IPS-18a (cell line): ENCODE measurements around the gene MEIS2.

Experiments used
- H3K27ac ChIP-seq: one replicate; pipeline ENCODE4 v1.5.1; 2013; ENCODE audit warnings: low read length
- H3K27me3 ChIP-seq: one replicate; pipeline ENCODE4 v1.6.1; 2013; ENCODE audit warnings: mild to moderate bottlenecking, low read length; ENCODE audit not compliant: control insufficient read depth, insufficient read depth
- H3K36me3 ChIP-seq: one replicate; pipeline ENCODE4 v1.6.1; 2013; ENCODE audit warnings: low read depth, low read length; ENCODE audit not compliant: control insufficient read depth
- H3K4me1 ChIP-seq: one replicate; pipeline ENCODE4 v1.6.1; 2013; ENCODE audit warnings: low read depth, low read length; ENCODE audit not compliant: control insufficient read depth
- H3K4me3 ChIP-seq: one replicate; pipeline ENCODE4 v1.5.1; 2013; ENCODE audit warnings: low read length
- H3K9ac ChIP-seq: one replicate; pipeline ENCODE4 v1.6.1; 2013; ENCODE audit warnings: mild to moderate bottlenecking, low read length, moderate library complexity
- H3K9me3 ChIP-seq: one replicate; pipeline ENCODE4 v1.6.1; 2013; ENCODE audit warnings: low read depth, low read length; ENCODE audit not compliant: control insufficient read depth

Gene MEIS2

DNA sequence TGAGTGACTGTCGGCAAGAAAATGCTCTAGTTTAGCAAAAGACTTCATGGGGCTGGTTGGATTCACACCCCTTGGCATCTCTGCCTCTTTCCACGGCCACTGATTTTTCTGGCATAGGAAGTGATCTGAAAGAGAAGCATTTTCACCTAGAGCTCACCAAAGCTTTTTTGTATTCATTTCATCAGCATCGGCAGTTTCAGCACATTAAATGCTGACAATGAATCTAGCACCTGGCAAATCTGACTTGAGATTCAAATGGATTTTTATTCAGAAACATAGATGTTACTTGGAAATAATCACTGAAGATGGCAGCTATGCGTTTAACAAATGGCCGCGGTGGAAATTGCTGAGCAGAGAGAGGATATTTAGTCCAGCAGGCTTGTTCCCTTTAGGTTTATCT lies 155.9 kb downstream of the MEIS2 start:
- Histone ChIP-seq H3K4me3 (no peak overlapping the region), H3K36me3 (no peaks in the 10 kb centered on the region), H3K27me3 (no peaks in the 10 kb centered on the region), H3K27ac (no peak overlapping the region), H3K4me1 (peaks cover 31% of the 10 kb centered on the region), H3K9me3 (no peaks in the 10 kb centered on the region), H3K9ac (no peak overlapping the region)

GRCh38 chr15:36943508-36944361 lies 156.6 kb downstream of the MEIS2 start:
- Histone ChIP-seq H3K27ac (no peak overlapping the region), H3K4me1 (peaks cover 26% of the 10 kb centered on the region), H3K36me3 (no peaks in the 10 kb centered on the region), H3K4me3 (no peak overlapping the region), H3K27me3 (no peaks in the 10 kb centered on the region), H3K9ac (no peak overlapping the region), H3K9me3 (no peaks in the 10 kb centered on the region)

DNA sequence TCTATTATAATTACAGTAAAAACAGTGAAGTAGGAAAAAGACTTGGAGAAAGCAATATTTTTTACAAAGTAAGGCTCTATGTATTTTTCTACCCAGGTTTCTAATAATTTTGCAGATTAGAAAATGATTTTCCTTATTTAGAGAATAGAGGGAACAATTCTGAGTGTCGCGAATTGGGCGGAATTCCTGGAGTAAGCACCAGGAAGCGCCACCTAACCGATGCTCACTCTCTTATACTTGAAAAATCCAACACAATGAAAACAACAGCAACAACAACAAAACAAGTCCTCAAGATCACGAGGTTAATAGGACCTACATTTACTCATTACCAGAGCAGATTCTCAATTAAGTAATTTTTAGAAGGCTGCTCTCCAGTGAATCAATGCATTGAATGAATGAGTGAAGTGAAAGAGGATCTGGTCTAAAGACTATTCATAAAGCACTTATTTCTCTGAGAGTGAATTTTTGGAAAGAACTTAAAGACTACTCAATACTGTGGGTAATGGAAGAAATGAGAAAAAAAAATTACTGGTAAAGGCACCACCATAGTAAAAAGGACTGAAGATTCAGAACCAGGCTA lies 158.0 kb downstream of the MEIS2 start:
- no peaks in the 10 kb centered on the region for H3K27me3 ChIP-seq
- H3K4me1 ChIP-seq = peaks cover 26% of the 10 kb centered on the region
- no peaks in the 10 kb centered on the region for H3K9me3 ChIP-seq
- no peak overlapping the region for H3K27ac ChIP-seq
- H3K9ac ChIP-seq = no peak overlapping the region
- no peak overlapping the region for H3K4me3 ChIP-seq
- no peaks in the 10 kb centered on the region for H3K36me3 ChIP-seq

GRCh38 chr15:36941798-36942197 lies 158.6 kb downstream of the MEIS2 start:
- no peaks in the 10 kb centered on the region for H3K36me3 ChIP-seq
- no peak overlapping the region for H3K9ac ChIP-seq
- no peaks in the 10 kb centered on the region for H3K9me3 ChIP-seq
- H3K27me3 ChIP-seq = no peaks in the 10 kb centered on the region
- H3K4me1 ChIP-seq = peaks cover 26% of the 10 kb centered on the region
- no peak overlapping the region for H3K4me3 ChIP-seq
- no peak overlapping the region for H3K27ac ChIP-seq

DNA sequence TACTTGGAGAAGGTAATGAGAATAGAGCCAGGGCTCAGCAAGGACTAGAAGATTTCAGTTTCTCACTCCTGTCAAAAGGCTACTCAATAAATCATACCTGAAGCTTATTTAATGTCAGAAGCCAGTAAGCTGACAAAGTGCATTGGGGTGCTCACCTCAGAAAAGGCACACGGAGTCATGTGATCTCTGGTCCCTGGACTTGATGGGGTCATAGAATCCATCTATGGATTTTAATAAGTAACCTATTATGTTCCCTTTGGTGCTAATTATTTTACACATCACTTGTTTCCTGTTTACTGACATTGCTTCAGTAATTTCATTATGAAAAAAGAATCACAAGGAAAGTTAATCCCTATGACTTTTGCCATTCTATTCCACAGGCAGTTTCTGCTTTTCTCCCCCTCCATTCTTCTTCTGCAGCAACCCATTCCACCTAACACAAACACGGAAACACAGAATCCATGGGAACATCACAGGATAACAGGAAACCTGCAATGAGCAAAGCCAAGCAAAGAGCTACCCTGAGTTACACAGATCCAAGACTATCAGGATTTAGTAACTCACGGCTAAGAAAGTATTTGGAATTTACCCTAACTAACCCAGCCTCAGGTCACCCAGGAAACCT lies 159.6 kb downstream of the MEIS2 start:
- Histone ChIP-seq H3K9me3 (no peaks in the 10 kb centered on the region), H3K27me3 (no peaks in the 10 kb centered on the region), H3K4me1 (peaks cover 26% of the 10 kb centered on the region), H3K4me3 (no peak overlapping the region), H3K9ac (no peak overlapping the region), H3K27ac (no peak overlapping the region), H3K36me3 (no peaks in the 10 kb centered on the region)

GRCh38 chr15:36940219-36940618 lies 160.1 kb downstream of the MEIS2 start:
- H3K4me3 ChIP-seq = no peak overlapping the region
- H3K27ac ChIP-seq = no peak overlapping the region
- H3K27me3 ChIP-seq = no peaks in the 10 kb centered on the region
- H3K4me1 ChIP-seq = peaks cover 26% of the 10 kb centered on the region
- no peaks in the 10 kb centered on the region for H3K9me3 ChIP-seq
- H3K9ac ChIP-seq = no peak overlapping the region
- no peaks in the 10 kb centered on the region for H3K36me3 ChIP-seq

DNA sequence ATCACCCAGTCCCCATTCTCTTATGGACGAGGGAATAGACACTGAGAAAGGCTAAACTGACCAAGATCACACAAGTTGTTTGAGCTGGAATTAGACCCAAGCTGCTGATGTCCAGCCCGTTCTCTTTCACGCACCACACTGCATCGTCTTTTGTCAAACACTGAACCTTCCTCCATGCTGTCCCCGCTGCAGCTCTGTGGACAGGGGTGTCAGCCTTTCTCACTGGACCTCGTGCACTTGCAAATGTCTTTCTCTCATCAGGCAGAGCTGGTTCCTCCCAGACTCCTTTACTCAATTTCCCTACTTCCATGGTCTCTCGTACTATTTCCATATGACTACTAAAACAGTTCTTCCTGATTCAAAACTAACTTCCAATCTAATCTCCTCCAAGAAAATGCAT lies 161.6 kb downstream of the MEIS2 start:
- Histone ChIP-seq H3K27ac (no peak overlapping the region), H3K9me3 (no peaks in the 10 kb centered on the region), H3K9ac (no peak overlapping the region), H3K4me3 (no peak overlapping the region), H3K27me3 (no peaks in the 10 kb centered on the region), H3K4me1 (peaks cover 14% of the 10 kb centered on the region), H3K36me3 (no peaks in the 10 kb centered on the region)

GRCh38 chr15:36938131-36938530 lies 162.2 kb downstream of the MEIS2 start:
- H3K9ac ChIP-seq = no peak overlapping the region
- peaks cover 7% of the 10 kb centered on the region for H3K4me1 ChIP-seq
- H3K27ac ChIP-seq = no peak overlapping the region
- no peaks in the 10 kb centered on the region for H3K36me3 ChIP-seq
- no peaks in the 10 kb centered on the region for H3K9me3 ChIP-seq
- H3K27me3 ChIP-seq = no peaks in the 10 kb centered on the region
- no peak overlapping the region for H3K4me3 ChIP-seq

DNA sequence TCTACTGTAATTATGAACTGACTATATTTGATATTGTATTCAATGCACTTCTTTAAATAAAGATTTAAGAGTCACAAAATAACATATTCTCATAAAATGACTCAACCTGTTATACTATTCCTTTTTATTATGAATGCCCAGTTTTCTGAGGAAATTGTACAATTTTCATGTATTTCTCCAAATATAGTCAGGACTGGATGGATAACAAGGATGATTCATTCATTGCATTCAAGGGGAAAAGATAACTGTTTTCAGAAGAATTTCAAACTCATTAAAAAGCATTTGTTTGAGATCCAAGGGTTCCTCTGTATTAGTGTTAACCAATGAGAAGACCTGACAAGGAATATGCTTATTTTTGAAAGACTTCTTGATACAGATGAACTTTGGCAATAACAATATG lies 163.7 kb downstream of the MEIS2 start:
- Histone ChIP-seq H3K27ac (no peak overlapping the region), H3K36me3 (no peaks in the 10 kb centered on the region), H3K9me3 (no peaks in the 10 kb centered on the region), H3K27me3 (no peaks in the 10 kb centered on the region), H3K4me1 (no peaks in the 10 kb centered on the region), H3K4me3 (no peak overlapping the region), H3K9ac (no peak overlapping the region)

- Histone ChIP-seq H3K36me3 (no peaks in the 10 kb centered on the region), H3K27ac (no peak overlapping the region)
These were observed 166.9 kb downstream of the MEIS2 start for GRCh38 chr15:36933255-36933990.

GRCh38 chr15:36932070-36932469 lies 168.3 kb downstream of the MEIS2 start:
- H3K36me3 ChIP-seq = no peaks in the 10 kb centered on the region
- no peak overlapping the region for H3K4me3 ChIP-seq
- no peak overlapping the region for H3K9ac ChIP-seq
- H3K9me3 ChIP-seq = no peaks in the 10 kb centered on the region
- no peaks in the 10 kb centered on the region for H3K27me3 ChIP-seq
- H3K27ac ChIP-seq = no peak overlapping the region
- no peaks in the 10 kb centered on the region for H3K4me1 ChIP-seq

More at GRCh38 chr15:36933255-36933990, 166.9 kb downstream of the MEIS2 start:
- H3K4me3 ChIP-seq = no peak overlapping the region
- H3K27me3 ChIP-seq = no peaks in the 10 kb centered on the region
- no peaks in the 10 kb centered on the region for H3K9me3 ChIP-seq
- H3K4me1 ChIP-seq = no peaks in the 10 kb centered on the region
- H3K9ac ChIP-seq = no peak overlapping the region
